GM21390 (cell line): ENCODE data around the gene SLC9A3.
"Not testable (repeated sequence)": the region's sequence is repeated elsewhere in the genome, so short reads cannot be mapped to it uniquely, and the experiment has no call there.

Experiments used
- ATAC-seq: cut with Tn5 transposase; IDR thresholded peaks from one replicate; pipeline ENCODE4 v1.9.1; 2021; ENCODE audit not compliant: unreplicated experiment

SLC9A3 gene

DNA sequence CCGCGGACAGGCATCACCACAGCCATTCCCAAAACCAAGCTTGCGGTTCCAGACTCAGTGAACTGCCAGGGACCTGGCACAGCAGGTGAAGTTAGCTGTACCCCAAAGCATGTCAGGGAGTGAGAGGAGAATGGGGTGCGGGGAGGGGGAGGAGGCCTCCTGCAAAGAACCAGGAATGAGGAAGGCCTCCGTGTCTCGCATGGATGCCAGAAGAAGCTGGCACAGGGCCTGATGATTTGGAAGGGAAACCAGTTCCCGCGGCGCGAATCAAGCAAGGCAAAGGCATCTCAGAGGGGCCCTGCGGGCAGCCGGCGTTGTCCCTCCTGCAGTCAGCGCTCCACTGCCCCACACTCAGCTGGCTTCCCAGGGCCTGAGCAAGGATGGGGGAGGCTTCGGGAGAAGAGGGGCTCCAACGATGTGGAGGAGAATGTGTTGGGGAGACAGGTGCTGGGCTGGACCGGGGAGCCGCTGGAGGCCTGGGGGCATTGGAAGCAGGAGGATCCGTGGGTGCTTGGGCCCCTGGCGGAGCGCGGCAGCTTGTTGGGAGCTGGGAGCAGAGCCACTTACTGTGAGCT is 14.6 kb downstream of the SLC9A3 start:
- no peak for ATAC-seq

DNA sequence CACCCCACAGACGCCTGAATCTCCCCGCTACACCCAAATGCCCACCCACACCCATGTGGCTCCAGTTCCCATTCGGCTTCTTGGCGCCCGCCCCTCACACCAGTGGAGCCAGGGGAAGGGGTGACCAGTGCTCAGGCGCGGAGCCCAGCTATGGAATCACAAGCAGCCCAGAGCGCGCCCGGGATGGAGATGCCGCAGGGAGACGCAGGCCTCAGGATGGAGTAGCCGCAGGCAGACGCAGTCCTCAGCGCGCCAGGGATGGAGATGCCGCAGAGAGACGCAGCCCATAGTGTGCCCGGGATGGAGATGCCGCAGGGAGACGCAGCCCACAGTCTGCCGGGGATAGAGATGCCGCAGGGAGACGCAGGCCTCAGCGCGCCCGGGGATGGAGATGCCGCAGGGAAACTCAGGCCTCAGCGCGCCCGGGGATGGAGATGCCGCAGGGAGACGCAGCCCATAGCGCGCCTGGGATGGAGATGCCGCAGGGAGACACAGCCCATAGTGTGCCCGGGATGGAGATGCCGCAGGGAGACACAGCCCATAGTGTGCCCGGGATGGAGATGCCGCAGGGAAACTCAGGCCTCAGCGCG is 16.2 kb downstream of the SLC9A3 start:
- ATAC-seq = not testable (repeated sequence)

DNA sequence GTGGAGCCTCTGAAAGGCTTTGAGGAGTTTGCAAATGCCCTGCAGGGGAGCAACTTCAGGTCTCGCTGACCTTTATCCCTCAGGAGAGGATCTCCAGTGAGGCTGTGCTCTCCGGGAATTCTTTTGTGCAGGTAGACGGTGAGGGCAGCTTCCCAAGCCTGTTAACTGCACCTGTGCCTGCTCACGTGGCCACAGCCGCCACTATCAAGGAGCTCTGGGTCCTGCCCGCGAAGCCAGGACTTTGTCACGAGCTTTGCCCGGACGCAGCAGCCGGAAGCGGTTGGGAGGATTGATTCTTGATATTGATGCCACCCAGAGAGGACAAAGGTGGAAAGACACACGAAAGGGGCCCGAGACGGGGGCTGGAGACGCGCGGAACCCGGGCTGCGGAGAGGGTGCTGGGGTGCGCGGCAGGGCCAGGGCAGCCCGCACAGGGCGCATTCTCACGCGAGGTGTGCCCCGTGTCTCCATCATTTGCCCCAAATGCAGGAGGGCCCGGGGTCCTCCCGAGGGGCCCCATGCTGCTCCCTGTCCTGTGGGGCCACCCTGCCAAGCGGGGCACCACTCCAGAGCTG is 18.2 kb downstream of the SLC9A3 start:
- ATAC-seq = no peak

DNA sequence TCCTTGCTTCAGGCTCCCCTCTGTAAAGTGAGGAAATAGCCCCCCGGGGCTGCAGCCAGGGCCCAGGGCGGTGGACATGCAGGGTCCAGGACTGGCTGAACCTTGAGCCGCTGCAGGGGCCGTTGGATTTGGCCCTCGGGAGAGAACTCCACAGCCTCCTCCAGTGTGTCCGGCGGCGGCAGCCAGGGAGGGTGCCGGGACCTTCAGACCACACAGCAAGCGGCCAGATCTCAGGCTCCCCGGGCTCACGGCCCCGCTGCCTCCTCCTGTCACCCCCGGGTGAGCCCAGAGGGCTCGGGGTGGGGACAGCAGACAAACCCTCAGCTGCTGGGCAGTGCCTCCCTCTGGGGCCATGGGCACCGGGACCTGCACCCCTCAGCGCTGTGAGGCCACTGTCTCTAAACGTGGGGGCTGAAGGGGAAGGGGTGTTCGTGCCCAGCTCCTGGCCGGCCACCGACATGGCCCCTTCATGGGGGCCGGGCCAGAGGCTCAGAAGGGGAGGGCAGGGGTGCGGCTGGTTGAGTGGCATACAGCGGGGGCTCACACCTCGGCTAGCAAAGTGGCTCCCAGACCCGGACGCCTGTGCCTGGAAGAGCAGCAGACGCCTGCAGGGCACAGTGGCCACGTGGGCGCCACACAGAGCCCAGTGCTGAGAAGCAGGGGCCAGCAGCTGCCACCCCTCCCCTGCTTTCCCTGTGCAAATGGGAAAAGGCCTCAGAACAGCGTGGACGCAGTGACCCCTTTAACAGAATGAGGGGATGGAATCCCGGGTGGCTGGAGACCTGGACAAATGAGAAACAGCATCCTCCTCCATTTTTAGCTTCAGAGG is 19.7 kb downstream of the SLC9A3 start:
- no peak for ATAC-seq

DNA sequence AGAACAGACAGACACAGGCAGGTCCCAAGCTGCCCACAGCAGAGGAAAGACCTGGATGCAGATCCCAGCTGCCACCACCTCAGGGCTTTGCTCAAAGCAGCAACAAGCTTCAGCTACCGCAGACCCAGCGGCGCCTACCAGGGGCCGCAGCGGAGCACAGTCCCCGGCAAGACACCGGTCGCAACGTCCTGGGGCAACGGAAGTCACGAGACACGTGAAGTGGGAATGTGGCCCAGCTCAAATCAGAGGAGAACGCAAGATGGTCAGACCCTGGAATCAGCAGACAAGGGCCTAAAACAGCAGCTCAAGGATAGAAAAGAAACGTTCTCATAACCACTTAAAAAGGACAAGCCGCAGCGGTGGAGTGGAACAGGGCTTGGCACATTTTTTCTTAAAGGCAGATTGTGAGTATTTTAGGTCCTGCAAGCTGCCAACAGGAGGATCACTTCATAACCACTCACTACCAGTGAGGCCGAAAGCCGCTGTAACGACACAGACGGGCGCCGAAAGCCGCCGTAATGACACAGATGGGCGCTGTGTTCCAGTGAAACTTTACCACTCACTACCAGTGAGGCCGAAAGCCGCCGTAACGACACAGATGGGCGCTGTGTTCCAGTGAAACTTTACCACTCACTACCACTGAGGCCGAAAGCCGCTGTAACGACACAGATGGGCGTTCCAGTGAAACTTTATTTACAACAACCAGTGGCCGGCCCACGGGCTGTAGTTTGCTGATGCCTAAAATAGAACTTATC is 21.7 kb downstream of the SLC9A3 start:
- ATAC-seq = no peak

DNA sequence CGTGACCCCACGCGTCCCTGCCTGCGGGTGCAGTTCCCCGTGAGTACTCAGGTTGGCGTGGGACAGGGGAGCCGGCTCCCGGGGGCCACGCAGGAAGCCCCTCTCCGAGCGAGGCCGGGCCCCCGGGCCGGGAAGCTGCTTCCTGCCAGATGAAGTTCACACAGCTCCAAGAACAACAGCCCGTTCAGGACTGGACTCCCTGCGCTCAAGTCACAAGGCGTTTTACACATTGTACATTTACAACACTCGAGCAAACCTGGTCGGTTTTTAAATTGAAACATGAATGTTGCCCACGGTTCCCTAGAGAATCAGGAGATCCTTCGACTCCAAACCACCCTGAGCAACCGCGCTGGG is 22.4 kb downstream of the SLC9A3 start:
- ATAC-seq = no peak

DNA sequence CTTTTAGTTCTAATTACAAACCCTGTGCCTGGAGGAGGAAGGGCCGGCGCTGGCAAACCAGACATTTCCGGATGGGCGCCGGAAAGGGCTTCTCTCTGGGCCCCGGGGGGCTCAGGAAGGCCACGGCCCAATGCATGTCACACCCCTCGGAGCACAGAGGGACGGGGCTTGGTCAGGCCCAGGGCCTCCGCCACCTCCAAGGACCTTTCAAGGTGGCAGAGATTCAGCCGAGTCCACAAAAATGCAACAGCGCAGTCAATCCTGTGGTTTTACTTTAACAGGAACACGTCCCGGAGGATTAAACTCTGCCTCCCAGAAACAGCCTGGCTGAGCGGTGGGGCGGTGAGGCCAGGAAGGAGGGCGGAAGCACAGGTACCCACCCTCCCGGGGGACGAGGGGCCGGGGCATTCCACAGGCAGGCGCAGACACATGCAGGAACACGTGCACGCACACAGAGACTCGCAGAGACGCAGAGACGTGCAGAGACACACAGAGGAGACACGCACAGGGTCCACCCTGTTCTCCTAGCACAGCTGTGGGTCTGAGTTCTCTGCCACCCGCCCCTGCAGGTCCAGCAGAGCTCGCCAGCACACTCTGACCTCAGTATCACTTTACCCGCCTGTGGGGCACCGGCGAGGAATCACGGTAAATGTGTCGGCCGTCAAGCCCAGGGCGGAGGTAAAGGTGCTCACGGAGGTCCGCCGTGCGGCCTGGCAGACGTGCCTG is 23.0 kb downstream of the SLC9A3 start:
- ATAC-seq = no peak

DNA sequence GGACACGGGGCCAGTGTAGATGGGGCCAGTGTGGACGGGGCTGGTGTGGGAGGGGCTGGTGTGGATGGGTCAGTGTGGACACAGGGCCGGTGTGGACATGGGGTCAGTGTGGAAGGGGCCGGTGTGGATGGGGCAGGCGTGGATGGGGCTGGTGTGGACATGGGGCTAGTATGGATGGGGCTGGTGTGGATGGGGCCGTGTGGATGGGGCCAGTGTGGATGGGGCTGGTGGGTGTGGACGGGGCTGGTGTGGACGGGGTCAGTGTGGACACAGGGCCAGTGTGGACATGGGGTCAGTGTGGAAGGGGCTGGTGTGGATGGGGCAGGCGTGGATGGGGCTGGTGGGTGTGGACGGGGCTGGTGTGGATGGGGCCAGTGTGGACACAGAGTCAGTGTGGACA is 23.8 kb downstream of the SLC9A3 start:
- ATAC-seq = no peak

DNA sequence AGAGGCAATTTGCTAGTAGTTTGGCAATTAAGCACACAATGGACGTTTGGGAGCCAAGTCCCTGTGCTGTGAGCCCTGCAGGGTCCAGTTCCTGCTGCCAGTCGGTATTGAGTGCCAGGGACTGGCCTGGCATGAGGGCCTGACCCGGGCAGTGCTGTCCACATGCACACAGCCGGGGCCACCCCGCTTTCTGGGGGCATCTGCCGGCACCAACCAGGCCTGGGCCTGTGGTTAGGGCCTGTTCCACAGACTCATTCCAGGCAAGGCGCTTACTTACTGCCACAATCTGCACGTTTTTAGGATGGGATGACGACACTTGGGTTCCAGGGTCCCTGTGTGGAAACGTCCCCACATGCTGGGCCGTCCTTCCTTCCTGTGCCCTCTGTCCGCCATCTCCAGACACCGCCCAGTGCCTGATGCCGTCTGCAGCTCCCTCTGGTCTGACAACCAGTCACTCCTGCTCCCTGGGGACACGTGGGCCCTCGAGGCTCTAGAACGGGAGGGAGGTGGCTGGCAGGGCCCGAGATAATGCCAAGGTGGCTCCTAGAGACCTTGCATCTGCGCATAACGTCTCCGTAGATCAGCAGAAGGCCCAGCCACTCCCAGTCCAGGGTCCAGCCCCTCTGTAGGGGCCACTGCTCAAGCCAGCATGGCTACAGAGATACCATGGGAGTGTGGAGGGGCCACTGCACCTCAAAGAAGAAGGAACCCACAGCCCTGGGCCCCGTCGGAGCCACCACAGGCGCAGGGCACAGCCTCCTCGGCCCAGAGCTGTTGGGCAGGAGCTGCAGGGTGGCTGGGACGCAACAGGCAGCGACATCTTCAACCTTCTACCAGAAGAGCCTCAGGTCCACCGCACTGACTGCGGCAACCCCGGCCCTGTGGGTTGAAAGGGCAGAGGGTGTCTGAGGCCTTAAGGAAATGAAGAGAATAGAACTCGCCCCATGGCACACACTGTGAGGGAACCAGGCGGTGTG is 24.7 kb downstream of the SLC9A3 start:
- ATAC-seq = no peak

DNA sequence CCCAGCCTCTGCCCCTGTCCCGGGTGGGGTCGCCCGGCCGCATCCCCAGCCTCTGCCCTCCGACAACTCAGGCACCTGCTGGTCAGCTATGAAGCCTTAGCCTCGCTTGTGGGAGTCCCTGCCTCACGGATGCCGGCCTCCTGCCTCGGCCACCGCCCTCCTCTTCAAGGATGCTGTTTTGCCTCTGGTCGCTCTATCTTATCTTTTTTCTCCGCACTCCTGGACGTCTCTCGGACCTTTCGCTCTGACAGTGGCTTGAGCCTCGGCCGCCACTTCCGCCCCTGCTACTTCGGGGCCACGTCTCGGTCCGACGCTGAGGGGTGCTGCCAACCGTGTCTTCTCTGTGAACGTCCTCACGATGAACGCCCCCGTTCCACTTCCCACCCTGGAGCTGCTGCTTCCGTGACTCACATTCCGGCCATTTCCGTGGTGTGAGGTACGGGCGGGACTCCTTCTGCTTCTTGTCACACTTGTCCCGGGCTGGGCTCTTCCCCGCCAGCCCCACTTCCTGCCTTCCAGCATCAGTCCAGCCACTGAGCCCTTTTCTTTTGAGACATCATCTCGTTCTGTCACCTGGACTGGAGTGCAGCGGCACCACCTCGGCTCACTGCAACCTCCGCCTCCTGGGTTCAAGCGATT is 26.3 kb downstream of the SLC9A3 start:
- no peak for ATAC-seq

DNA sequence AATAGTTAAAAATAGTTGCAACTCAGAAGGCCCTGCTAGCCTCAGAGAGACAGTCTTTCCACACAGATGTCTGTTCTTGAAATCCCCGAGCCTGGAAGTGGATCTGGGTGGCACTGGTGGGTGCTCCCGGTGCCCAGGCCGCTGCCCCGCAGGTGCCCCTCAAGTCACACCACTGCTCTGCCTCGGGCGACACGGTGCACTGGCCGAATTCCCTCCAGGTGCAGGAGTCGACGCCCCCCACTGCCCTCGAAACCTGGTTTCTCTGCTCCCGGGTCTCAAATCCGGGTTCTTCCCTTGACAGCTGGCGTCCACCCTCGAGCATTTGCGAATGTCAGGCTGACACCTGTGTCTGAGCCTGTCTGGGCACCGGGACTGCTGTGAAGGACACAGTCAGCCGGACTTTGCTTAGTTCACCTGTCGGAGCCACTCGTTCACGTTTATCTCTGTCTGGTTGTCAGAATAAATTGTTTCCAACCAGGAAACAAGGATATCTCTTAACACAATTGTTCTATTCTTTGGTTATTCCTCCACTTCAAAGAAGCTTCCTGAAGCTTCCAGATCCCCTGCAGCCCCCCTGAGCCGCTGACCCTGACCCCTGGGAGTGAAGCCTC is 27.1 kb downstream of the SLC9A3 start:
- ATAC-seq = no peak

DNA sequence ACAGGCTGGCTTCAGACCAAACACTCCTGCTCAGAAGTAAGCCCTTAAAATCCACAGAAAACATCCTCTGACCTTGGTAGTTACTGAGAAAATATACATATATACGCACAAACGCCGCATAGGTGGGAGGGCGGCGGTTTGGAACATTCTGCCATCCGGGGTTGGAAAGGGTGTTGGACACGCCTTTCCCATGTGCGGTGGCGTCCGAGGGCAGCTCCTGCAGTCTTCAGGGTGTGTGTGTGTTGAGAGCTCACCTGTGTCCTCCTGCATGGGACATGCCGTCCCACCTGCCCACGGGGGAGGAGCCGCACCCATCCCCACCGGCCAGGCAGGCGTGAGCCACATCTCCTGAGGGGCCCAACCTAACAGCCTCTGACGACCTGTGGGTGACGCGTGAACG is 28.2 kb downstream of the SLC9A3 start:
- ATAC-seq = no peak

DNA sequence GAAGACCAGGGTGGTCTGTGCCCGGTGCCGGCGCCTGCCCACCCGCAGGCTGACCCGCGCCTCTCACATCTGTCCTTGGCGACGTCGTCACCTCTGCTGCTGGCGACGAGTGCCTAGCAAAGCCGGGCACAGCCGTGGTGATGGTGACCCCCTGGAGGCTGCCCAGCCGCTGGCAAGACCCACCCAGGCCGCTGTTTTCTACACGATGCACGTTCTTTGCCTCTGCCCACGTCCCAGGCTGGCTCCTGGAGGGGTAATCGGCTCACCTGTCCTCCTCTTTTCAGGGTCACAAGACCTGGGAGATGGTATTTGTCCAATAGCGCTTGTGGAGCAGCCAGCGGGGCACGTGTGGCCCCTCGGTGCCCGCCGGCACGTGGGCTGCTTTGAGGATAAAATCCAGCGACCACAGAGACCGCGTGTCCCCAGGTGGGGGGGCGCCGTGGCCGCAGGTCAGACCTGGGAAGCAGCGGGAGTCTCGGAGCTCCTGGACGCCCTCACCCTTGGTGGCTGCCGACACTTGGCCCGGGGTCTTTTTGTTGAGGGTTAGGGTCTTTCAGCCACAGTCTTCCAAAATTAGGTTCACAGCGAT is 29.5 kb downstream of the SLC9A3 start:
- ATAC-seq = no peak

DNA sequence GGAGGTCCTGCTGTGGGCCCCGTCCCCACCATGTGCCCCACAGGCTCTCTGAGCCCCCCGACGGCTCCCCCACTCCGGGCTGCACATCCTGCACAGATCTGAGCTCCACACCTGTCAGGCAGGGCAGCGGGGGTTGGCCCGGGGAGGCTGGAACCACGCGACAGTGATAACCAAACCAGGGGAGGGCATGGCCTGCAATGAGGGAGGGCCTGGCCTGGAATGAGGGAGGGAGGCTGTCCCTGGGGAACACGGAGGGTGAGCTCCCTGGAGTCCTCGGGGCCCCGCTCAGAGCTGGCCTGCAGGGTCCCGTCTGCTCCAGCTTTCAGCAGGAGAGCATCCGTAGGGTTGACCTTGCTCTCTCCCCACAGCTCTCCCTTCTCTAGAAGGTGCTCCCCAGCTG is 30.5 kb downstream of the SLC9A3 start:
- ATAC-seq = no peak

DNA sequence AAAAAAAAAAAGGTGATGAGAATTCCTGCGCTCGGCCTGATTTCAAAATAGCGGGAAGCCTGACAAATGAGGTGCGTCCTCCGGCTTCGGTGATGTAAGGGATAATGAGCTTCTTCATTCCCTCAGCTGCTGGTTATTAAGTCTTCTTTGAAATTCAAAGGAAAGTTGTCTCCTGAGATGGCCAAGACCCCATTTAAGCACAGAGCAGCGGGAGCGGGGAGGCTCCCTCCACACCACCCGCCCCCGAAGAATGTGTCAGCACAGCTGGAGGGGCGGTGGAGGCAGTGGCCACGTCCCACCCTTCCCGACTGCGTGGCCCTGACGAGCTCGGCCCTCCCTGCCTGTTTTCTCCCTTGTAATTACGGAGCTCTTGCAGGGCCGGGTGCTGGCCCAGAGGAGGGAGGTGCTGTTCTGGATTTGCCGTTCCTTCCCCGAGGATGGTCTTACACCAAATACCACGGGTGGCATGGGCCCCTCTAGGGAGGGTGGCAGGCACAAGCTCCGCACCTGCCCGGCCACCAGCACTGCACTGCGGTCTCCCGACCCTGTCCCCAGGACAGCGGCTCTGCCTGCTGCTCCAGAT is 31.0 kb downstream of the SLC9A3 start:
- ATAC-seq = no peak

DNA sequence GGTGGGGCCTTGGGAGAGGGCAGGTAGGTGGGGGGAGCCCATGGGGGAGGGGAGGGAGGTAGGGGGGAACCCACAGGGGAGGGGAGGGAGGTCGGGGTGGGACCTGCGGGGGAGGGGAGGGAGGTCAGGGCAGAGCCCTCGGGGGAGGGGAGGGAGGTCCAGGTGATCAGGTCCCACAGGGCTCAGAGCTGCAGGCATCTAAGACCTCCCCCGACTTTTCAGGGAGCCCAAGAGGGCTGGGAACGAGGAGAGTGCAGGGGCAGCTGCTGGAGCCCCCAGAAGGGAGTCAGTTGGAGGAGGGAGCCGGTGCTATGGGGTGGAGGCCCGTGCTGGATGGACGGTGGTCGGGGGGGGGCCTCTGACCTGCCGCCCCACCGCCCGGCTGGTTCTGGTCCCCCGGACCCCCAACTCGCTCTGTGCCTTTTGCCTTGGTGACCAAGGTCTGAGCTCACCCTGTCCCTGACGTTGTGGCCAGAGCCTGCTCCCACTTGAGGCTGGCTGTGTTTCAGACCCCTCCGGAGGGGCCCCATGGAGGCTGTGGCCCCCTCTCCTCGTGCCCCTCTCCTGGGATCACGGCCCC is 31.8 kb downstream of the SLC9A3 start:
- no peak for ATAC-seq

DNA sequence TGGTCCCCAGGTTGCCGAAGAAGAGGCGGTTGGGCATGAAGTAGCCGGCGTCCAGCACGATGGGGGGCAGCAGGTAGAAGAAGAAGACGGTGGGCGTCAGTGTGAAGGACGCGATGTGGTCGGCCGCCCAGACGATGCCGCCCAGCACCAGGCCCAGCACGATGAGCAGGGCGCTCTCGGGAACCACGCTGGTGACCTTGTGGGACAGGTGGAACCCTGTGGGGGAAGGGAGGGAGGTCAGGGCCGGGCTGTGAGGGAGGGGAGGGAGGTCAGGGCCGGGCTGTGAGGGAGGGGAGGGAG is 32.4 kb downstream of the SLC9A3 start:
- ATAC-seq = no peak
